ENCODE data around the gene MRGPRG.

MRGPRG gene

DNA sequence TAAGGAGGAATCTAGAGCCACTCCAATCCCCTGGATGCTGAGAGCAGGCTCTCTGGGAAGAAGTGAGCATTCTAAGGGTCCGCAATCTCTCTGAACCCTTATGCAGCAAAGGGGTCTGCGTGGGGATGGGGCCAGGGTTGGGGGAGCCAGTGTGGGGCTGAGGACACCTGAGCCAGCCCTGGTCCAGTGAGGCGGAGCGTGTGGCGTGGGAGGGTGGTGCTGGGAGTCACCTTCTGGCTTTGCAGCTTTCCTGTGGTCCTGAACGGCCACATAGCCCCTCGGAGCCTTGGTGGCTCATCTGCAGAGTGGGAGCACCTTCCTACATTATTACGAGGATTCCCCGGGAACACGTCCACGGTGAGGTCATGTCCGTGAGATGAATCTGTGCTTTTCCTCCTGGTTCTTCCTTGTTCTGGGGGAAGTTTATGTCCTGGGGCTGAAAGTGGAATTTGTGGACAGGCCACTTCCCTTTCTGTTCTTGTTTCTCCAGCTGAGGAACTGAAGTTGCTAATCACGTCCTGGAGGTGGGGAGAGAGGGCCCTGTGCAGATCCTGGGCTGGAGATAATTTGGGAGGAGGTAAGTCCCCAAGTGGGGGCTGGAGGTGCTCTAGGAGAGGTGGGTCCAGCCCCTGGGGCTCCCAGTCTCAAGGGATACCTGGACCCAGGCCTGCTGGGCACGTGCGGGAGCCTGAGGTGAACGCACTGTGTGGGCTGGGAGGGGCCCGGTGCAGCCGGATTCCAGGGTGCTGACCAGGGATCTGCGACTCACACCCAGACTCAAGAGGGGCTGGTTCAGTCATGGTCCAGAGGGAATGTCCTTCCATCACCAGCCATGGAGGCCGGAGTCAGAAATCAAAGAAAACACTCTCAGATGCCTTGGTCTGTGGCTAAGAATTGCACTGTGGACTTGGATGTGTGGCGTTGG is 7.5 kb upstream of the MRGPRG start:
- TF ChIP-seq, protein P1, sequence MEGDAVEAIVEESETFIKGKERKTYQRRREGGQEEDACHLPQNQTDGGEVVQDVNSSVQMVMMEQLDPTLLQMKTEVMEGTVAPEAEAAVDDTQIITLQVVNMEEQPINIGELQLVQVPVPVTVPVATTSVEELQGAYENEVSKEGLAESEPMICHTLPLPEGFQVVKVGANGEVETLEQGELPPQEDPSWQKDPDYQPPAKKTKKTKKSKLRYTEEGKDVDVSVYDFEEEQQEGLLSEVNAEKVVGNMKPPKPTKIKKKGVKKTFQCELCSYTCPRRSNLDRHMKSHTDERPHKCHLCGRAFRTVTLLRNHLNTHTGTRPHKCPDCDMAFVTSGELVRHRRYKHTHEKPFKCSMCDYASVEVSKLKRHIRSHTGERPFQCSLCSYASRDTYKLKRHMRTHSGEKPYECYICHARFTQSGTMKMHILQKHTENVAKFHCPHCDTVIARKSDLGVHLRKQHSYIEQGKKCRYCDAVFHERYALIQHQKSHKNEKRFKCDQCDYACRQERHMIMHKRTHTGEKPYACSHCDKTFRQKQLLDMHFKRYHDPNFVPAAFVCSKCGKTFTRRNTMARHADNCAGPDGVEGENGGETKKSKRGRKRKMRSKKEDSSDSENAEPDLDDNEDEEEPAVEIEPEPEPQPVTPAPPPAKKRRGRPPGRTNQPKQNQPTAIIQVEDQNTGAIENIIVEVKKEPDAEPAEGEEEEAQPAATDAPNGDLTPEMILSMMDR (IDR thresholded peaks at IDR 0.05) = no peak

DNA sequence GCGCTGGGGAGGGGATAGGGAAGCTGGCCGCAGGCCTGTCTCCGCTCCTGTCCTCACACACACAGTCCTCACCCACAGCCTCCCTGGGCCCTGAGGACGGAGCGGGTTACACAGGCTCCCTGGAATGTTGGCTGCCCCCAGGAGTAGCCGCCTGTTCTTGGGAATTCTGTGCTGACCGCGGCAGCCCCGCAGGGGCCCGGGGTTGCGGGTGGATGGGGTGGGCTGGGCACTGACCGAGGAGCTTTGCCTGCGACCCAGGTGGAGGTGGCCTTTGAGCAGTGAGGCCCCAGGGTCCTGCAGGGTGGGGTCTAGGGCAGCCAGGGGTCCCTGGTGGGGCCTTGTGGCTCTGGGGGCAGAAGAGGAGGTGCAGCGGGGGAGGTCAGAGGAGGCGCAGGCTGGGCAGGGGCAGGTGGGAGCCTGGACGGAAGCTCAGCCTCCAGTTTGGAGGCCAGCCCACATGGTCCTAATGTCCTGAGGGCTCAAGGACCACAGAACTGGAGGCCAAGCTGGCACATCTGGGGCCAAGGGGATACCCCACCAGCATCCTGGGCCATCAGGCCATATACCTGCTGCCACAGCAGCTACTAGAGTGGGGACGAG is 6.6 kb upstream of the MRGPRG start:
- TF ChIP-seq, protein P1 (IDR thresholded peaks at IDR 0.05) = no peak

DNA sequence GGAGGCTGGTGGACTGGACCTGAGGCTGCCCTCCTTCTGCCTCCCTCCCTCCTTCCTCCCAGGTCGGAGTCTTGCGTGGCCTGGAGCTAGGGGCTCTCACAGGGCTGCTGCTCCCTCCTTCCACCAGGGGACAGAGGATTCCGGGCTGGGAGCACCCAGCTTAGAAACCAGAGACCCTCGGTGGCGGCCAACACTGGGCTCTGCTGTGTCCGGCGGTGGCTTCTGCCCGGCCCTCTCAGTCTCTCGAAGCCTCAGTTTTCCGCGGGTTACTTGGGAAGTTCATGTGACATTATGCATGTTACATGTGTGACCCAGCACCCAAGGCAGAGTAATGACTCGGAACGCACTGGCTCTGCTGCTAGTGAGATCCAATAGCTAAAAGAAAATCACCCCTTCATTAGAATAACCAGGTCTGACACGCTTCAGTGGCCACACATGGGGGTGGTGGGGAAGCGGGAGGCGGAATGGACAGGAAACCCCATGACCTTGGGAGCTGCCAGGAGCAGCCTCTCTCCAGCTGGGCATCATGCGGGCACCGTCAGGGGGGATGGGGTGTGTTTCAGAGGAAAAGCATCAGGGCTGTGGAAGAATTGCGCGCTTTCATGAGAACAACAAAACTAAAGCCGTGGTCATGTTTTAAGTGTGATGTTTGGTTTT is 5.9 kb upstream of the MRGPRG start:
- TF ChIP-seq, protein P1 (IDR thresholded peaks at IDR 0.05) = no peak

DNA sequence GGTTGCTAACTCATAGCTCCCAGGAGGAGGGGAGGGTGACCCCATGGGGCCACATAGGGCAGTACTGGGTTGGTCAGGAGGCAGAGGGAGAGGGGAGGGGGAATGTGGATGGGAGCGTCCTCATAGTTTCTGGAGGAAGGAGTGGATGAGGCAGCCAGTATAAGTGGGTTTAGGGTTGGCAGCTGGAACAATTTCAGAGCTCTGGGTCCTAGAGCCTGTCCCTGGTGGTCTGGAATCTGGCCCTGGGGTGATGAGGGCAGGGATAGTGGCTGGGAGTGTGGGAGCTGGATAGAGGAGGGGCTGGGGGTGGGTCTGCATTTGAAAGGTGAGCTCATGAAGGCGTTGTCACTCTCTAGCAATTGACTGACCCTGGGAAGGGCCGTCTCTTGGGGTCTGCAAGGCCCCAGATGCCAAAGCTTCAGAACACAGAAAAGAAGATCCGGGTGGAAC is 5.3 kb upstream of the MRGPRG start:
- TF ChIP-seq, protein P1 (IDR thresholded peaks at IDR 0.05) = no peak

DNA sequence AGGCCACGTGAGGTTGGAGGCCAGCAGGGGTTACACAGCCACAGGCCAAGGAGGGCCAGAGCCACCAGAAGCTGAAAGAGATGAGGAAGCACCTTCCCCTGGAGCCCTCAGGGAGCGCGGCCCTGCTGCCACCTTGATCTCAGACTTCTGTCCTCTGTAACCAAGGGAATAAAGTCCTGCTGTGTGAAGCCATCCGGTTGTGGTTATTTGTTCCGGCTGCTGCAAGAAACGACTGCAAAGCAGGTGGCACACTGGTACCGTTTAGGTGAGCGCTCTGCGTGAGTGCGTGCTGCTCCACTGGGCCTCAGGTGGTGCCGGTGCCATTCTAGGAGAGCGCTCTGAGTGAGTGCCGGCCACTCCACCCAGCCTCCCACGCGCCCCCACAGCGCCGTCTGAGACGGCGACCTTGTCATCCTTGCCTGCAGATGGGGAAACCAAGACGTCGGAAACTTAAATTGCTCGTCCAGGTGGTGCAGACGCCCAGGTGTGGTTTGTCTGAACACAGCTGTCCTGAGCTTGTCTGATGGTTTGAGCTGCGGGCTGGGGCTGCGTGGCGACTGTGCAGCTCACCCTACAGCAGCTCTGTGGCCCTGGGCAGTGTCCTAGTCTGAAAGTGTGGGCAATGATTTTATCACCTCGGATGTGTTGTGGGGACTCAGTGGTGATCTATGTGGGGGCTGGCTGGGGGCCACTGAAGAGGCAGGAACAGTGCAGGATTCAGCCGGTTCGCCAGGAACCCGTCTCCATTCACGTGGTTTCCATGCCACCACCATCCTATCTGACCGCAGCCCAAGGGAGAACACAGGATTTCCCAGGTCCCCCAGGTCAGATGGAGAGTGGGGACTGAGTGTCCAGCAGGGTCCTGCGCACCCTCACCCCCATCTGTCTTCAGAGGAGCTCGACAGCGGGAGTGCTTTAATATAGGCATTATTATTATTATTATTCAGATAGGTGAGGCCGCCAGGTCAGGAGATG is 4.6 kb upstream of the MRGPRG start:
- TF ChIP-seq, protein P1 (IDR thresholded peaks at IDR 0.05) = no peak

DNA sequence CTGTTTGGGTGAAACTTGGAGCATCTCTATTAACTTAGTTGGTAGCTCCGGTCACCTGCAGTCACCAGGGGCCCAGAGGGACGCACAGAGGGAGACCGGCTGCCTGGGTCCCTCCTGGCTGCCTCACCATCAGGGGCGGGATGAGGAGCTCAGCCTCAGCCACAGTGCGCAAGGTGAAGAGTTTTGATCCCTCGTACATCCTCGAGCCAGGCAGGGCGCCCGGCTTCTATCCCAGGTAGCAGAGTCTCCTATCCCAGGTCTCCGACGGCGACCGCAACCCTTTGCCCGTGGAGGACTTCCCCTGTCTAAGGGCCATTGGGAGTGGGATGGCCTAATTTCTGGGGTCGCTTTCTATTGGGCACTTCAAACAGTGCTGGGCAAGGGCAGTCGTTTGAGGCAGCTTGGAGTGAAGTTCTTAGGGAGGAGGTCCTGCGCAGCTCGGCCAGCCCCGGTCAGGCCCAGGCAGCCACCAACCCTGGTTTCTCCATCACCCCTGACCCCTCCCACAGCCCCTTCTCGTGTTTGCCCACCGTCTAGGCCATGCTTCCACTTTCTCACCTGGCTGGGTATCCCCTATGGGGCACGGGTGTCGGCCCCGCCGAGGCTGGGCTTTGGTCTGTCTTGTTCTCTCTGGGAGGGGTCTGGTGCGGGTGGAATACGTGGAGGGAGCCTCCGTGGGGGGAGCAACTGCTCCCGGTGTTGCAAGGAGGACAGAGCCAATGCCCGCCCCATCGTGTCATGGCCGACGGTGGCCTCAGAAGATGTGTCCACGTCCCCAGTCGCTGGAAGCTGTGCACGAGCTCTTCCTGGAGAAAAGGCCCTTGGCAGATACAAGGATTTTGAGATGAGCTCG is 3.6 kb upstream of the MRGPRG start:
- TF ChIP-seq, protein P1 (IDR thresholded peaks at IDR 0.05) = no peak

Data from LNCAP (cell line).